Urinary bladder (tissue), 4 donors: ENCODE results near the gene FBLL1. TPM values are rescaled to one million over a fixed set of nuclear protein-coding genes. Genes with fewer than 3 reads are reported as not detected.
"Not testable (repeated sequence)": the region's sequence is repeated elsewhere in the genome, so short reads cannot be mapped to it uniquely, and the experiment has no call there.

ENCODE experiments used
- DNase-seq: peaks from one replicate; pipeline ENCODE4 v3.0.0-alpha.2; 2015; ENCODE audit errors: extremely low spot score
- H3K27ac ChIP-seq: one replicate; pipeline ENCODE4 v1.5.1; 2013; ENCODE audit warnings: low read depth, mild to moderate bottlenecking, moderate library complexity
- H3K36me3 ChIP-seq: one replicate; pipeline ENCODE4 v1.6.1; 2013; ENCODE audit warnings: mild to moderate bottlenecking, moderate library complexity; ENCODE audit not compliant: insufficient read depth
- H3K4me1 ChIP-seq: one replicate; pipeline ENCODE4 v1.6.1; 2013; ENCODE audit warnings: mild to moderate bottlenecking, moderate library complexity; ENCODE audit not compliant: insufficient read depth
- H3K4me3 ChIP-seq: one replicate; pipeline ENCODE4 v1.5.1; 2013; ENCODE audit warnings: low read depth, low read length
- WGBS: extraction: QIAGEN DNeasy Blood & Tissue Kit; methylation state at CpG from one replicate; pipeline ENCODE4 v1.1.7; 2013; 5-methylcytosine and 5-hydroxymethylcytosine counted together
- polyA plus RNA-seq: library from polyadenylated mRNA; stranded (reverse); fragments of 200-250 nt; gene quantifications from one replicate; pipeline ENCODE4 v1.2.3, GENCODE V29; 2013
- small RNA-seq: library from RNA; depleted of rRNA; stranded (forward); fragments of <200 nt; gene quantifications from one replicate; pipeline ENCODE3, GENCODE V24; 2014
- total RNA-seq: library from RNA; depleted of rRNA; stranded (reverse); fragments of >200 nt; gene quantifications from one replicate; pipeline ENCODE4 v1.2.3, GENCODE V29; 2014
- donor health status: healthy with polysubstance abuse.
- donor health status: healthy.

Gene FBLL1
- total and polyA plus RNA-seq, 2 donors = 0.92 to 2.4 TPM

GRCh38 chr5:168570490-168571328, 41.6 kb downstream of the FBLL1 start:
- Histone ChIP-seq H3K4me3 (no peak overlapping the region), H3K27ac (no peak overlapping the region), H3K4me1 (no peaks in the 10 kb centered on the region), H3K36me3 (peaks cover 2% of the 10 kb centered on the region)
- DNase-seq = no peak
- WGBS = 90% methylated on average over 11 of the region's 11 CpGs

GRCh38 chr5:168573663-168574062, 44.6 kb downstream of the FBLL1 start:
- H3K27ac ChIP-seq, H3K36me3 ChIP-seq, H3K4me3 ChIP-seq, H3K4me1 ChIP-seq, DNase-seq: not testable (repeated sequence)
- WGBS = 71% methylated on average over 1 of the region's 3 CpGs

- H3K36me3 ChIP-seq, DNase-seq, H3K4me3 ChIP-seq, H3K27ac ChIP-seq, H3K4me1 ChIP-seq: not testable (repeated sequence)
- 100% methylated on average over 1 of the region's 1 CpG for WGBS
These were observed 45.1 kb downstream of the FBLL1 start for GRCh38 chr5:168574156-168574555.

- no peak for DNase-seq
- no peak overlapping the region for H3K27ac ChIP-seq
- no peaks in the 10 kb centered on the region for H3K4me1 ChIP-seq
- H3K4me3 ChIP-seq = no peak overlapping the region
- H3K36me3 ChIP-seq = no peaks in the 10 kb centered on the region
- WGBS = 89% methylated on average over 7 of the region's 7 CpGs
These were observed 46.6 kb downstream of the FBLL1 start for GRCh38 chr5:168575391-168576372.

GRCh38 chr5:168578006-168578405, 48.9 kb downstream of the FBLL1 start:
- WGBS = 17% methylated on average over 3 of the region's 3 CpGs
- Histone ChIP-seq H3K4me1 (no peaks in the 10 kb centered on the region), H3K36me3 (no peaks in the 10 kb centered on the region), H3K27ac (no peak overlapping the region), H3K4me3 (peak overlapping the region; percentile 54)
- no peak for DNase-seq

GRCh38 chr5:168578538-168579487, 49.7 kb downstream of the FBLL1 start, which contains the start of gene PANK3:
Gene PANK3, minus strand, starts transcription at chr5:168579368. Its CDS starts 85 bp downstream, at chr5:168579283.
- peak; percentile 13 for DNase-seq
- Histone ChIP-seq H3K4me3 (peak within 1 kb of the TSS; percentile 54), H3K27ac (peak within 1 kb of the TSS; percentile 86), H3K4me1 (no peaks in the 10 kb centered on the region), H3K36me3 (no peaks in the 10 kb centered on the region)
- WGBS = under 1% methylated on average over 63 of the region's 63 CpGs

GRCh38 chr5:168579488-168580226, 50.6 kb downstream of the FBLL1 start:
- Histone ChIP-seq H3K27ac (peak overlapping the region; percentile 86), H3K36me3 (no peaks in the 10 kb centered on the region), H3K4me3 (peak overlapping the region; percentile 54), H3K4me1 (no peaks in the 10 kb centered on the region)
- DNase-seq = peak; percentile 96
- WGBS = 1% methylated on average over 52 of the region's 52 CpGs

- no peak overlapping the region for H3K27ac ChIP-seq
- no peaks in the 10 kb centered on the region for H3K36me3 ChIP-seq
- 26% methylated on average over 3 of the region's 3 CpGs for whole genome bisulfite sequencing
- DNase-seq = no peak
- peak overlapping the region; percentile 32 for H3K4me3 ChIP-seq
- H3K4me1 ChIP-seq = no peaks in the 10 kb centered on the region
These were observed 51.1 kb downstream of the FBLL1 start for GRCh38 chr5:168580227-168580508.

Small RNAs within 50 kb of the gene (small RNA-seq; reads per million reads assigned to genes)
- gene MIR103A1 = 1.2 reads per million, percentile 78 among the genes with 10 or more reads in this experiment

Other genes starting within 250 kb of the FBLL1 start
- gene WWC1, start 237.7 kb upstream of the FBLL1 start, total RNA-seq = 7.1 TPM
- 2.1 TPM for gene WWC1, start 237.7 kb upstream of the FBLL1 start, polyA plus RNA-seq
- gene RARS1, start 42.8 kb upstream of the FBLL1 start, total RNA-seq = 230 TPM
- gene RARS1, start 42.8 kb upstream of the FBLL1 start, polyA plus RNA-seq = 32.3 TPM
- gene PANK3, start 50.1 kb downstream of the FBLL1 start, total RNA-seq = 116 TPM
- 12.3 TPM for gene PANK3, start 50.1 kb downstream of the FBLL1 start, polyA plus RNA-seq